Stimulated activated naive CD8-positive, alpha-beta T cell treated with anti-CD3 and anti-CD28 coated beads, Interleukin-15, Interleukin-2, amounts not matched to agents 100 ng/mL and 50 ng/mL, for 24 hours (primary cell): ENCODE results near the gene ADAM10.

ENCODE experiments used
- H3K27ac Mint-ChIP-seq: one replicate; pipeline ENCODE4 v1.8.0; 2021; ENCODE audit warnings: mild to moderate bottlenecking, mixed read lengths
- H3K27me3 Mint-ChIP-seq: one replicate; pipeline ENCODE4 v1.8.0; 2021; ENCODE audit warnings: mixed read lengths
- H3K36me3 Mint-ChIP-seq: one replicate; pipeline ENCODE4 v1.8.0; 2021; ENCODE audit warnings: low read depth, mixed read lengths
- H3K4me1 Mint-ChIP-seq: one replicate; pipeline ENCODE4 v1.8.0; 2021; ENCODE audit warnings: low read depth, mixed read lengths
- H3K4me3 Mint-ChIP-seq: one replicate; pipeline ENCODE4 v1.8.0; 2021; ENCODE audit warnings: mild to moderate bottlenecking, mixed read lengths
- H3K9me3 Mint-ChIP-seq: one replicate; pipeline ENCODE4 v1.8.0; 2021; ENCODE audit warnings: mixed read lengths

The ADAM10 gene

GRCh38 chr15:58742022-58742813, 7.3 kb downstream of the ADAM10 start:
- Mint-ChIP-seq H3K9me3 (no peaks in the 10 kb centered on the region), H3K4me3 (no peak overlapping the region), H3K27me3 (no peaks in the 10 kb centered on the region), H3K4me1 (peaks cover 83% of the 10 kb centered on the region), H3K36me3 (peaks cover 9% of the 10 kb centered on the region), H3K27ac (peak overlapping the region; percentile 18)

GRCh38 chr15:58741032-58741431, 8.5 kb downstream of the ADAM10 start:
- H3K9me3 Mint-ChIP-seq = no peaks in the 10 kb centered on the region
- H3K27me3 Mint-ChIP-seq = no peaks in the 10 kb centered on the region
- H3K4me1 Mint-ChIP-seq = peaks cover 84% of the 10 kb centered on the region
- H3K36me3 Mint-ChIP-seq = peaks cover 9% of the 10 kb centered on the region
- no peak overlapping the region for H3K27ac Mint-ChIP-seq
- H3K4me3 Mint-ChIP-seq = no peak overlapping the region

- H3K27ac Mint-ChIP-seq = no peak overlapping the region
- H3K9me3 Mint-ChIP-seq = no peaks in the 10 kb centered on the region
- no peak overlapping the region for H3K4me3 Mint-ChIP-seq
- H3K4me1 Mint-ChIP-seq = peaks cover 81% of the 10 kb centered on the region
- H3K36me3 Mint-ChIP-seq = peaks cover 8% of the 10 kb centered on the region
- H3K27me3 Mint-ChIP-seq = no peaks in the 10 kb centered on the region
Observed at GRCh38 chr15:58740436-58740835, 9.1 kb downstream of the ADAM10 start.

- H3K9me3 Mint-ChIP-seq = no peaks in the 10 kb centered on the region
- peak overlapping the region; percentile 24 for H3K4me3 Mint-ChIP-seq
- H3K4me1 Mint-ChIP-seq = peaks cover 78% of the 10 kb centered on the region
- H3K27ac Mint-ChIP-seq = peak overlapping the region; percentile 65
- no peaks in the 10 kb centered on the region for H3K27me3 Mint-ChIP-seq
- no peaks in the 10 kb centered on the region for H3K36me3 Mint-ChIP-seq
Observed at GRCh38 chr15:58738046-58738707, 11.3 kb downstream of the ADAM10 start.

- Mint-ChIP-seq H3K27ac (no peak overlapping the region), H3K27me3 (no peaks in the 10 kb centered on the region), H3K4me1 (peaks cover 78% of the 10 kb centered on the region), H3K36me3 (peaks cover 6% of the 10 kb centered on the region), H3K9me3 (no peaks in the 10 kb centered on the region), H3K4me3 (no peak overlapping the region)
Observed at GRCh38 chr15:58737298-58737697, 12.2 kb downstream of the ADAM10 start.

GRCh38 chr15:58736018-58736643, 13.4 kb downstream of the ADAM10 start:
- Mint-ChIP-seq H3K27ac (no peak overlapping the region), H3K9me3 (no peaks in the 10 kb centered on the region), H3K4me3 (no peak overlapping the region), H3K4me1 (peaks cover 76% of the 10 kb centered on the region), H3K27me3 (no peaks in the 10 kb centered on the region), H3K36me3 (peaks cover 6% of the 10 kb centered on the region)

GRCh38 chr15:58734859-58735258, 14.6 kb downstream of the ADAM10 start:
- peaks cover 15% of the 10 kb centered on the region for H3K36me3 Mint-ChIP-seq
- no peak overlapping the region for H3K27ac Mint-ChIP-seq
- peaks cover 81% of the 10 kb centered on the region for H3K4me1 Mint-ChIP-seq
- no peaks in the 10 kb centered on the region for H3K27me3 Mint-ChIP-seq
- H3K9me3 Mint-ChIP-seq = no peaks in the 10 kb centered on the region
- no peak overlapping the region for H3K4me3 Mint-ChIP-seq

GRCh38 chr15:58732625-58733363, 16.7 kb downstream of the ADAM10 start:
- Mint-ChIP-seq H3K4me1 (peaks cover 75% of the 10 kb centered on the region), H3K4me3 (no peak overlapping the region), H3K9me3 (no peaks in the 10 kb centered on the region), H3K27me3 (no peaks in the 10 kb centered on the region), H3K27ac (peak overlapping the region; percentile 59), H3K36me3 (peaks cover 15% of the 10 kb centered on the region)

- H3K4me3 Mint-ChIP-seq = no peak overlapping the region
- H3K36me3 Mint-ChIP-seq = peaks cover 15% of the 10 kb centered on the region
- peaks cover 73% of the 10 kb centered on the region for H3K4me1 Mint-ChIP-seq
- no peaks in the 10 kb centered on the region for H3K9me3 Mint-ChIP-seq
- H3K27ac Mint-ChIP-seq = no peak overlapping the region
- H3K27me3 Mint-ChIP-seq = no peaks in the 10 kb centered on the region
Observed at GRCh38 chr15:58731756-58732535, 17.6 kb downstream of the ADAM10 start.

GRCh38 chr15:58726867-58727266, 22.6 kb downstream of the ADAM10 start:
- H3K9me3 Mint-ChIP-seq = no peaks in the 10 kb centered on the region
- no peak overlapping the region for H3K4me3 Mint-ChIP-seq
- H3K27me3 Mint-ChIP-seq = no peaks in the 10 kb centered on the region
- H3K27ac Mint-ChIP-seq = no peak overlapping the region
- H3K4me1 Mint-ChIP-seq = peaks cover 64% of the 10 kb centered on the region
- peaks cover 9% of the 10 kb centered on the region for H3K36me3 Mint-ChIP-seq

- Mint-ChIP-seq H3K36me3 (peaks cover 12% of the 10 kb centered on the region), H3K27ac (peak overlapping the region; percentile 53), H3K27me3 (no peaks in the 10 kb centered on the region), H3K9me3 (no peaks in the 10 kb centered on the region), H3K4me1 (peaks cover 65% of the 10 kb centered on the region), H3K4me3 (no peak overlapping the region)
Observed at GRCh38 chr15:58724466-58724865, 25.0 kb downstream of the ADAM10 start.

GRCh38 chr15:58717357-58717756, 32.1 kb downstream of the ADAM10 start:
- Mint-ChIP-seq H3K4me1 (peaks cover 29% of the 10 kb centered on the region), H3K27me3 (no peaks in the 10 kb centered on the region), H3K36me3 (peaks cover 32% of the 10 kb centered on the region), H3K27ac (no peak overlapping the region), H3K4me3 (no peak overlapping the region), H3K9me3 (no peaks in the 10 kb centered on the region)

GRCh38 chr15:58716027-58716426, 33.5 kb downstream of the ADAM10 start:
- H3K9me3 Mint-ChIP-seq = no peaks in the 10 kb centered on the region
- H3K27me3 Mint-ChIP-seq = no peaks in the 10 kb centered on the region
- H3K36me3 Mint-ChIP-seq = peaks cover 34% of the 10 kb centered on the region
- peaks cover 27% of the 10 kb centered on the region for H3K4me1 Mint-ChIP-seq
- no peak overlapping the region for H3K27ac Mint-ChIP-seq
- no peak overlapping the region for H3K4me3 Mint-ChIP-seq

GRCh38 chr15:58715266-58715917, 34.1 kb downstream of the ADAM10 start:
- Mint-ChIP-seq H3K27me3 (no peaks in the 10 kb centered on the region), H3K9me3 (no peaks in the 10 kb centered on the region), H3K4me1 (peaks cover 21% of the 10 kb centered on the region), H3K27ac (no peak overlapping the region), H3K4me3 (no peak overlapping the region), H3K36me3 (peaks cover 33% of the 10 kb centered on the region)
